Dendritic cell treated with granulocyte-macrophage colony-stimulating factor and Interleukin-4, amounts not matched to agents 40 ng/mL and 50 ng/mL, for 4 days (primary cell): Measurements from ENCODE around the gene TRAF1.

Experiments
- H3K27ac Mint-ChIP-seq: one replicate; pipeline ENCODE4 v1.8.0; 2022; ENCODE audit warnings: mild to moderate bottlenecking, mixed read lengths
- H3K27me3 Mint-ChIP-seq: one replicate; pipeline ENCODE4 v1.8.0; 2022; ENCODE audit warnings: mild to moderate bottlenecking, mixed read lengths
- H3K36me3 Mint-ChIP-seq: one replicate; pipeline ENCODE4 v1.8.0; 2022; ENCODE audit warnings: low read depth, mixed read lengths
- H3K4me1 Mint-ChIP-seq: one replicate; pipeline ENCODE4 v1.8.0; 2022; ENCODE audit warnings: low read depth, mixed read lengths
- H3K4me3 Mint-ChIP-seq: one replicate; pipeline ENCODE4 v1.8.0; 2022; ENCODE audit warnings: mild to moderate bottlenecking, moderate library complexity, mixed read lengths
- H3K9me3 Mint-ChIP-seq: one replicate; pipeline ENCODE4 v1.8.0; 2022; ENCODE audit warnings: mixed read lengths
- intact Hi-C: fragments of 100-400 bp; cut with micrococcal nuclease; formaldehyde crosslinking; loops from one replicate; pipeline ENCODE4 v1.15.0; 2022

TRAF1 gene

DNA sequence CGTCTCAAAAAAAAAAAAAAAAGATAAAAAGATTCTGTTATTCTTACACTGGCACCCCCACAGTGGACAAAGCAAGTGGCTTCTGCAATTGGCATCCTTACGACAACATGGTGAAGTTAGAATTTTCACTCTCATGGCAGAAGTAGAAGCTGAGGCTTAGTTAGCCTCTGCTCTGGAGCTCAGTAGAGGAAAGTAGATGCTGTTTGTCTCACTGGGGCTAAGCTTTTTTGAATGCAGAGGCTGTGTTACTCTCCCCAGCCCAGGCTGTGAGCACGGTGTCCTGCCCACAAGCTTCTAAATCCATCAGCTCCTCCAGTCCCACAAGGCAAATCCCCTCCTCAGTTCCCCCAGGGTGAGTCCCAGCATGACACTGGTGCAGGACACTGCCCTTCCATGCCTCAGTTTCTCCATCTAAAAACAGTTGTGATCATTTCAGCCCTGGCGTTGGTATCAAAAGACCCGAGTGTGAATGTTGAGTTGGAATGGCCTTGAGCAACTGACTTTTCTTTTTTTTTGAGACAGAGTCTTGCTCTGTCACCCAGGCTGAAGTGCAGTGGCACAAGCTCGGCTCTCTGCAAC lies 27.0 kb downstream of the TRAF1 start:
- H3K4me1 Mint-ChIP-seq: peaks cover 8% of the 10 kb centered on the region
- intact Hi-C loops: no loop called here

DNA sequence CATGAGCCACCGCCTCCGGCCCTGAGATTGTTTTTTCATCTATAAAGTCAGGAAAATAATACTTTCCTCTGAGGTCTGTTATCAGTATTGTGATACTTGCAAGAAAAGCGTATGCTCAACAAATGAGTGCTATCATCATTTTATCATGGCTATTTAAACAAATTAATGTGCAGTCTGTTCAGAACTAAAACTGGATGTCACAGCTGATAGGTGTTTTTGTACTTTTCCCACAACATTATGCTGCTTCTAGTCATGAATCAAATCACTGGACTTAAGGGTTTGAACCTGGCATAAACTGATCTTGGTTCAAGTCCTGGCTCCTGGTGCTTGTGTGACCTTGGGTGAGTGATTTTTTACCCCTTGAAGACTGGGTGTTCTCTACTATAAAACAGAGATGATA lies 28.2 kb downstream of the TRAF1 start:
- H3K27ac Mint-ChIP-seq: no peak overlapping the region
- no peaks in the 10 kb centered on the region for H3K27me3 Mint-ChIP-seq
- H3K4me1 Mint-ChIP-seq: peaks cover 11% of the 10 kb centered on the region
- H3K36me3 Mint-ChIP-seq: peaks cover 11% of the 10 kb centered on the region
- no peaks in the 10 kb centered on the region for H3K9me3 Mint-ChIP-seq
- intact Hi-C loops: no loop called here
- H3K4me3 Mint-ChIP-seq: no peak overlapping the region

More for the DNA sequence above, 27.0 kb downstream of the TRAF1 start:
- peaks cover 23% of the 10 kb centered on the region for H3K36me3 Mint-ChIP-seq
- H3K27ac Mint-ChIP-seq: no peak overlapping the region
- no peaks in the 10 kb centered on the region for H3K9me3 Mint-ChIP-seq
- H3K27me3 Mint-ChIP-seq: no peaks in the 10 kb centered on the region
- H3K4me3 Mint-ChIP-seq: no peak overlapping the region

DNA sequence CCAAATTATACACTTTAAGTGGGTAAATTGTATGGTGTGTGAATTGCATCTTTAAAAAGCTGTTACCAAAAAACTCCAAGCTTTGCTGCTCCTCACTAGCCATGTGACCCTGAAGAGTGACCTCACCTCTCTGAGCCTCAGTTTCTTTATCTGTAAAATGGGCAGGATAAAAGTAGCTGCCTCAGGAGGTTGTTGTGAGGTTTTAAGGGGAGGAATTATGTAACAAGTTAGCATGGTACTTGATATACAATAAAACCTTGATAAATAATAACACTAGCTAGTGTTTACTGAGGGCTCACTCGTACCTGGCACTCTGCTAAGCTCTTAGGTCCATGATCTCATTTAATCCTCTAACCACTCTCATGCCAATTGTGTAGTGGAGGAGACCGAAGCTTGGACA lies 30.6 kb downstream of the TRAF1 start:
- H3K27me3 Mint-ChIP-seq: no peaks in the 10 kb centered on the region

DNA sequence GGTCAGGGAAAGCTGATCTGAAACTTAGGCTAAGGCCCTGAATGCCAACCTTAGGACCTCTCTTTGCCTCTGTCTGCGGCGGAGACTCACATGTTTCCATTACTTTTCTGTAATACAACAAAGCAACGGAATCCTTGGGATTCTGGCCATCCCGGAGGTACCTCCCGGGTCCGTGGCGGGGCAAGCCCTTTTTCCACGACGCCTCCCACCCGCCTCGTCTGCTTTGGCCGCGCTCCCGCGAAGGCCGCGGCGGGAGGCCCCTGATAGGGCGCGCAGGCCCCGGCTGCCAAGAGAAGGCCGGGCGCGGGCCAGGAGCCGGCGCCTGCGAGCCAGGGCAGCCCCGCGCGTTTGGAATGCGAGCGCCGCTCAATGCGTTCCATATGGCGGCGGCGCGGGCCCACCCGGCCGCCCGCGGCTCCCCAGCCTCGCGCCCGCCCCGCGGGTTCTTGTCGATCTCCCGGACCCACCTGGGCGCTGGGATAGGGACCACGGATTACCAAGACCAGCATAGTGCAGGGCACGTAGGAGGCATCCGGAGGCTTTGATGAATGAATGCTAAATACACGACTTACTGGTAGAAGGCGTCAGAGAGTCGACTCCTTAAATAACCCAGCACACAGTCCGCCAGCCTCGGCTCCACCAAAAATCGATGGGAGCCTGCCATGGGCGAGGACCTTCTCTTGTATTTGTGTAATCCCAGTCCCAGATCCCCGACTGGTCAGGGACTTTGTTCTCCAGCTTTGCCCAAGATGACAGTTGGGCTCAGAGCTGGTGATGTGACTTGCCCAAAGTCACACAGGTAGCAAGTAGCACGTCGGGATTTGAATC lies 32.1 kb downstream of the TRAF1 start:
- intact Hi-C loops: no loop called here
- H3K36me3 Mint-ChIP-seq: no peaks in the 10 kb centered on the region
- peaks cover 31% of the 10 kb centered on the region for H3K4me1 Mint-ChIP-seq
- no peak overlapping the region for H3K27ac Mint-ChIP-seq
- no peak overlapping the region for H3K4me3 Mint-ChIP-seq
- no peaks in the 10 kb centered on the region for H3K27me3 Mint-ChIP-seq
- no peaks in the 10 kb centered on the region for H3K9me3 Mint-ChIP-seq

More for the DNA sequence above, 30.6 kb downstream of the TRAF1 start:
- intact Hi-C loops: no loop called here
- H3K9me3 Mint-ChIP-seq: no peaks in the 10 kb centered on the region
- no peak overlapping the region for H3K4me3 Mint-ChIP-seq
- peaks cover 25% of the 10 kb centered on the region for H3K4me1 Mint-ChIP-seq
- H3K27ac Mint-ChIP-seq: no peak overlapping the region
- H3K36me3 Mint-ChIP-seq: no peaks in the 10 kb centered on the region

DNA sequence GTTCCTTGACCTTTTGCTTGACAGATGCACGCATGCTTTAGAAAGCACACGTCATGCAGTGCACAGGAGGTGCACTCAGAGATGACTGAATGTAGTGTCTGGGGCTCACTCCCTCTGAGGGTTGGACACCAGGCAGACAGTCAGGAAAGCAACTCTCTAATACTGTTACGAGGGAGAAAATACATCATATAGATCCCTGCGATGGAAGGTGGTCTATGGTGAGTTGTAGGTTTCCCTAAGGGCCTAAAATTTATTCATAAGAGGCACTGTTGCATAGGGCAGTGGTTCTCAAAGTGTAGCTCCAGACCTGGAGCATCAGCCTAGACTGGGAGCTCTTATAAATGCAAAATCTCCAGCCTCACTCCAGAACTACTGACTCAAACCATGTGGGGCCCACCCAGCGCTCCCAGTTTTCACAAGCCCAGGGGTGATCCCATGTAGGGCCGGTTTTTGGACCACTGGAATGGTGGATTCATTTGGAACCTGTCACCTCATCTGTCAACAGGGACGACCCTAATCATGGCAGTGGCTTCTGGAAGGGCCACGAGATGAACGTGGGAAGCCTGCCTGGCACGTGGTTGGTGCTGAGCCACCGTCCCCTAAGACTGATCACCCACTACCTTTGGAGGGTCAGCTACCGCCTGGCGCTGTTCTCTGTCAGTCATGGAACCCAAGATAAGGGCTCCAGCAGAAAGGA lies 32.8 kb downstream of the TRAF1 start:
- intact Hi-C loops: no loop called here
- H3K27me3 Mint-ChIP-seq: no peaks in the 10 kb centered on the region
- peaks cover 31% of the 10 kb centered on the region for H3K4me1 Mint-ChIP-seq
- H3K9me3 Mint-ChIP-seq: no peaks in the 10 kb centered on the region
- H3K27ac Mint-ChIP-seq: no peak overlapping the region
- H3K4me3 Mint-ChIP-seq: no peak overlapping the region
- H3K36me3 Mint-ChIP-seq: no peaks in the 10 kb centered on the region

DNA sequence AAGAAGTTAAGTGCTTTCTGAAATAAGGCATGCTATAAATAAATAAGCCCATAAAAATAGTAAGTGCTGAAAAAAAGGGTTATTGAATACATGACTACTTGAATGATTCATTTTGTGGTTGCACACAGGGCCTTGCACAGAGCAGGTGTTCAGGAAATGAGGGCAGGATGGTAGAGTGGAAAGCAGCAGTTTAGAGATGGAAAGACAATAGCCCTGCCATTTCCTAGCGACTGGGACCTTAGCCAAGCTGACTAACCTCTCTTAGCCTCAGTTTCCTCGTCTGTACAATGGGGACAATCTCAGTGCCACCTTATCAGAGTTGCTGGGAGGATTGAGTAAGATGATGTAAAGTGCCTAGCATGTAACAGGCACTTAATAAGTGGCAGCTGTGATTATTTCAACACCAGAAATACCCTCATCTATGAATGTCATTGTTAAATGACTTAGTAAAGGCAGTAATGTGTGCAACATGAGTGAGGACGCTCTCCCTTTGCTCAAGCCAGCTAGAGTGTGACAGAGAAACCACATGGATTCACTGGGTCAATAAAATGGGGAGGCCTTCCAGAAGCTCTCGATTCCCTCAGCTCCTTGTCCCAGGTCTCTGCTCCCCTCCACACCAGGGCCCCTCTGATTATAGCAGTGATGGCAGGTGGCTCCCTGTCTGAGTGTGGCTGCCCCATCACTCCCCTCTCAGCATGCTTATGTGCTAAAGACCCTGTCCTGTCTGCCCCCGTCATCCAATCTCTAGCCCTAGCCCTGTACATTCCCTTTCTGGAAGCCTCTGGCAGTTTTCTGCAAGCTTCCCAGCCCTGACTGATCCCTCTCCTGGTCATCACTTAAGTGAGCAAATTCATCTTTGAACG lies 33.6 kb downstream of the TRAF1 start:
- intact Hi-C loops: no loop called here
- Mint-ChIP-seq H3K4me1 (peaks cover 31% of the 10 kb centered on the region), H3K9me3 (no peaks in the 10 kb centered on the region), H3K27ac (no peak overlapping the region), H3K27me3 (no peaks in the 10 kb centered on the region), H3K36me3 (no peaks in the 10 kb centered on the region), H3K4me3 (no peak overlapping the region)

DNA sequence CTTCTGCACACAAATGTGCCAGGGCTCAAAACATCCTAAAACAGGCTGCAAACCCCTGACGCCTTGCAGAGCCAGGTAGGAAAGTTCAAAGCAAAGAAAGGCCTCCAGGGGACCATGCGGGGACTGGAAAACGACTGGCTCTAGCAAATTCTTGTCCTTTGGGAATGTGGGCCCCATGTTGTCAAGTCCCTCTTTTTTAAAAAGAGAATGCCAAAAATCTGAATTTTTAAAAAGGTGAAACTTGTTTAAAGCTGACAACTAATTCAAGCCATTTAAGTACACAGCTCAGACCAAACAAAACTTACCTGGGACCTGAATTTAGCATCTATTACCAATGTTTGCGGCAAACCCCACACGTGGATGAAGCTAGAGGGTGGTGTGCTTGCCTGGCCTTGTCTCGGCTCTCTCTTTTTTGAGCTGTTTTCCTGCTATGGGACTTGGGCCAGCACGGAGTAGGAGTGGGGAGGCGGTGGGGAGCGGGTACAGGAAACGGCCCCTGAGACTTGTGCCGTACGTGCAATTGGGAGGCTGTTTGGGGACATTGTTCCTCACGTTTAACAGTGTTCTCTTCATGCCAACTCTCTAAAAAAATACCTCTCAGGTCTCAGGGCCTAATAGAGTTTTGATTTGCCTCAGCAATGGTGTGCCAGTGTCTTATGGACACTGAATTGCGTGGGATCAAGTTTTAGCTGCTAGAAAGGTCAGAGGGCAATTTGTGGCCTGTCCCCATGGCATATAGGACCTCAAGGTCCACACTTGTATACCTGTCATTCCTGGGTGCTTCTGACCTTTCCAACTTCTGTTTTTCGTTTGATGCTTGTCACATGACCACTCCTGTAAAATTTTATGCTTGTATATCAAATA lies 34.5 kb downstream of the TRAF1 start:
- peaks cover 28% of the 10 kb centered on the region for H3K4me1 Mint-ChIP-seq
- no peaks in the 10 kb centered on the region for H3K36me3 Mint-ChIP-seq
- H3K9me3 Mint-ChIP-seq: no peaks in the 10 kb centered on the region
- H3K27ac Mint-ChIP-seq: no peak overlapping the region
- intact Hi-C loops: no loop called here
- no peaks in the 10 kb centered on the region for H3K27me3 Mint-ChIP-seq
- no peak overlapping the region for H3K4me3 Mint-ChIP-seq

DNA sequence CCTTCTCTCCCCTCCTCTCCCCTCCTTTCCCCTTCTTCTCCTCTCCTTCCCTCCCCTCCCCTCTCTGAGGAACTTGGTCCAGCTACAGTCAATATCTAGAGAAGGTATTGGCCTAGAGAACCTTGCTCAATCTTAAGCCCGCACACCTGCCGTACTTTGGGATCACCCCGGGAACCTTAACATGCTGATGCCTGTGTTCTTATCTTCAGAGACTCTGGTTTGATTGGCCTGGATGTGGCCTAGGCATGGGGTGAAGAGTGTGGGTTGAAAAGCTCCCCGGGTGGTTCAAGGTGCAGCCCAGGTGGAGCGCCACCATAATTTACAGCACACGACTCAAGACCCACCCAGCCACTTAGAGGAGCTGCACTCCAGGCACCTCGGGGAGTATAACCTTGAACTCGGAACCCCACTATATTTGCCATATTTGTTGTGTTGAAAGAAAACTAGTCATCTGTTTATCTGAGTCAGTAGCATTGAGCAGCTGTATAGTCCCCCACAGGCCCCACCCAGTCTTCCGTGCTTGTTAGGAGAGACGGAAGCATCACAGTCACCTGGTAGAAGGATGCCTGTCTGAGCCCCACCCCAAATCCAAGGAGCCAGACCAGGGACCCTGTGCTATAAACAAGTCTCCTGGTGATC lies 35.2 kb downstream of the TRAF1 start:
- Mint-ChIP-seq H3K27me3 (no peaks in the 10 kb centered on the region), H3K36me3 (no peaks in the 10 kb centered on the region), H3K4me3 (no peak overlapping the region), H3K9me3 (no peaks in the 10 kb centered on the region), H3K4me1 (peaks cover 24% of the 10 kb centered on the region), H3K27ac (no peak overlapping the region)
- intact Hi-C loops: no loop called here

DNA sequence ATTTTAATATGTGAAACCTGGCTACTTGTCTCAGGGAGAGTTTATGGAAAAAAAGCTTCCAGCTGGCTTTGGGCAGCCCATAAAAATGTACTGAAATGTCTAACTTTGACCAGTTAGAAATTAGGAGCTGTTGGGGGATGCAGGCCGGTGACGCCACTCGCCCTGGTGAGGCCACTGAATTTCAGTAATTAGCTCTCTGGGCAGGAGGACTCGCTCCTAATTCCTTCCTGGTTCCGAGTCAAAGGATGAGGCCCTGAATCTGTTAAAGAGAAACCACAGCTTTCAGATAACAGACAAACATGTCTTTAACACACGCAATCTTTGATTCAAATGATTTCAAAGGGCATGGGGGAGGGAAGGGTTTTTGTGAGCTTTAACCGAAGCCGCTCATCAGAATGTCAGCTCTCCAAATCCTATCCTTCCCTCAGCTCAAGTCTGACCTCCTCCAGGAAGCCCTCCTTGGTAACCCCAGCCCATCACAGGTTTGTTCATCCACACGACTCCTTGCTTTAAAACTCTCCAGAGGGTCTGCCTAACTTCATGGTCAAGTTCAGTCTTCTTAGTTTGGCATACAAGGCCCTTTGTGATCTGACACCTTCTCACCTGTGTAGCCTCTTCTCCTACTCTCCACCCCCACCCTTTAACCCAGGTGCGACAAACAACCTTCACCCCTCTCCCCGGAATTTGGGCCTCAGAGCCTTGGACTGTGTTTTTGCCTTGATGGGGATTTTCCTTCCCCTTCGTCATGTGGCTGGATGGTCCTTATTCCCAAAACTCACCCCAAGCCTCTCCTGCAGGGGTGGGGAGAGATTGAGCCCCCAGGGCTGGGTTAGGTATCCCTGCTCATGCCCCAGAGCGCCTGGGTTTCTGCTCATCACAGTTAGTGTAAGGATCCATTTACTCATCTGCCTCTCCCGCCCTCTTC lies 36.0 kb downstream of the TRAF1 start:
- intact Hi-C loops: no loop called here
- peaks cover 31% of the 10 kb centered on the region for H3K4me1 Mint-ChIP-seq
- H3K4me3 Mint-ChIP-seq: no peak overlapping the region

DNA sequence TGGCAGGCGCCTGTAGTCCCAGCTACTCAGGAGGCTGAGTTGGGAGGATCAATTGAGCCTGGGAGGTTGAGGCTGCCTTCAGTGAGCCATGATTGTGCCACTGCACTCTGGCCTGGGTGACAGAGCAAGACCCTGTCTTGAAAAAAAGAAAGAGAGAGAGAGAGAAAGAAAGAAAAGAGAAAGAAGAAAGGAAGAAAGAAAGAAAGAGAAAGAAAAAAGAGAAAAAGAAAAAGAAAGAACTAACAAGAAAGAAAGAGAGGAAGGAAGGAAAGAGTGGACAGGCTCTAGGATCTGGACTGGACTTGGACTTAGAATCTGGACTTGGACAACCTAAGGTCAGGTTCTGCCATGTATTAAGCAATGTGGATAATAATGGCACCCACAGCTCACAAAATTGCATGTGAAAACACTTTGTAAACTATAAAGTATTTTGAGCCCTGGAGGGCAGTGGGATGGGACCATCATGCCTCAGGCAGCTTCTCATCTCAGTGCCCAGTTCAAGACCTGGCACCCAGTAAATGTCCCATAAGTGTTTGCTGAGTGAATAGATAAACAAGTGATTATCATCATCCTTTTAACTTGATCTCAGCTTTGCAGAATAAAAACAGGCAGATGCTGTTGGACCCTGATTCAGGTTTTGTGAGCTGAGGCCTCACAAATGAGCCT lies 36.9 kb downstream of the TRAF1 start:
- Mint-ChIP-seq H3K9me3 (no peaks in the 10 kb centered on the region), H3K36me3 (no peaks in the 10 kb centered on the region), H3K4me1 (peaks cover 31% of the 10 kb centered on the region), H3K27me3 (peaks cover 3% of the 10 kb centered on the region), H3K27ac (no peak overlapping the region), H3K4me3 (no peak overlapping the region)
- intact Hi-C loops: no loop called here

More for the DNA sequence above, 36.0 kb downstream of the TRAF1 start:
- H3K9me3 Mint-ChIP-seq: no peaks in the 10 kb centered on the region
- peaks cover 3% of the 10 kb centered on the region for H3K27me3 Mint-ChIP-seq
- H3K36me3 Mint-ChIP-seq: no peaks in the 10 kb centered on the region
- H3K27ac Mint-ChIP-seq: no peak overlapping the region

DNA sequence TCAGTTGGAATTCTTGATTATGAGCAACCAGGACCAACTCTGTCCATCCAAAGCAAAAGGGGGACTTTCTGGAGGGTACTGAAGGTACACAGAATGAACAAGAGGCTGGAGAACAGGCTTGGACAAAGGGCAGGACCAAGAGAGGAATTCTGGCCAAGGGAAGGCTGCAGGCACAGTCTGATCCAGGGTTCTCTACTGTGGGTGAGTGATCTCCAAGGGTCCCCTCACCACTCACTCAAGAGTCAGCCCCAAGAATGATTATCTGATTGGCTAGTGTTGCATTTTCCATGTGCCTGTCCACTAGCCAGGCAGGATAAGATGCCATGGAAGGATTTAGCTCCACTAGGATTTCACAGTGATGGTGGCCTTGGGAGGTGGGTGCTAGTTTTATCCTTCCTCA lies 38.0 kb downstream of the TRAF1 start:
- Mint-ChIP-seq H3K9me3 (no peaks in the 10 kb centered on the region), H3K4me1 (peaks cover 31% of the 10 kb centered on the region), H3K4me3 (no peak overlapping the region), H3K27ac (no peak overlapping the region), H3K36me3 (no peaks in the 10 kb centered on the region), H3K27me3 (peaks cover 3% of the 10 kb centered on the region)
- intact Hi-C loops: no loop called here
